HG03196 (cell line): ENCODE data around the gene RNPEPL1.

ENCODE experiments used
- ATAC-seq: cut with Tn5 transposase; IDR thresholded peaks from one replicate; pipeline ENCODE4 v1.9.1; 2021; ENCODE audit not compliant: unreplicated experiment

The RNPEPL1 gene

DNA sequence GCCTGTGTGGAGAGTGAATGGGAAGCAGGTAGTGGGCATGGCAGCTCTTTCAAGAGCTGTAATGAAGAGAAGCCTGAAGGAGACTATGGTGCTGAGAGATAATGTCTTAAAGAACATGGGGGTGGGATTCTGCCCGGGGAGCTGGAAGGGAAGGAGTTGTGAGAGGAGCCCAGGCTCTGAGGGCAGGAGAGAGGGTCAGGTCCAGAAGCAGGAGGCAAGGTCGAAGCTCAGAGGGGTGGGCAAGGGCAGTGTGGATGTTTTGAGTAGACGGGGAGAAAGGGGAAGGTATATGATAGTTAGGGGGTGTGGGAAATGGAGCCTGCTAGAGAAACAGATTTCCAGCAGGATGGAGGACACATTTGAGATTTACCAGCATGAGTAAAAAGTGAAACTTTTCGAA lies 20.4 kb downstream of the RNPEPL1 start:
- no peak for ATAC-seq

DNA sequence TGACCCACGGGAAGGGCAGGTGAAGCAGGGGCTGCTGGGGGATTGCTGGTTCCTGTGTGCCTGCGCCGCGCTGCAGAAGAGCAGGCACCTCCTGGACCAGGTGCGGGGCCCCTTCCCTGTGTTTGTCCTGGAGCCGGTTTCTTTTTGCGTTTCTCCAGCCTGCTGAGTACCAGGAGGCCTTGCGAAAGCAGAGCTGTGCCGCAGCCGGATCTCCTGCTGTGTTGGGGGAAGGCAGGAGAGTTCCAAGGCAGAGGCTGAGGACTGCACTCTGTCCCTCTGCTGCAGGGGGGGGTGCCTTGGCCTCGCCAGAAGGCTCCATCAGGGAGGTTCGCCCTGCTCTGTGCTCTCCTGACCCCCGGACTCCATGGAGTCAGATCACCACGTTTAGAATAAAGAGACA lies 21.1 kb downstream of the RNPEPL1 start:
- no peak for ATAC-seq

GRCh38 chr2:240589850-240590525 lies 21.7 kb downstream of the RNPEPL1 start:
- no peak for ATAC-seq

- ATAC-seq = no peak
Measured at GRCh38 chr2:240590681-240591111, 22.4 kb downstream of the RNPEPL1 start.

DNA sequence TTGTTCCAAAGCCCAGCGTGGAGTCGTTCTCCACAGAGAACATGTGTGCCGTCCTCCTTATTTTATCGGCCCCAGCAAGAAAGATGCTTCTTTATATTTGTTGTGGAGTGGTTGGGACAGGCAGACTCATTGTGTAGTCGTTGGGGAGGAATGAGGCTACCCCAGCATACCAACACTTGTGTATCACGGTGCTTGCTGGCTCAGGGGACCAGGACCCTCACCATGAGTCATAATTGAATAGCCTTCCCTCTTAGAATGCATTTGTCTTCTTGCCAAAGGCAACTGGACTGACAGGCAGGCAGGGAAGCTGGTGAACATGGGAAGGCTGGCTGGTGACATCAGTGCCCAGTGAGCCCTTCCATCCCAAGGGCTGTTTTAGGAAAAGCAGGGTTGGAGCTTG lies 22.9 kb downstream of the RNPEPL1 start:
- no peak for ATAC-seq

DNA sequence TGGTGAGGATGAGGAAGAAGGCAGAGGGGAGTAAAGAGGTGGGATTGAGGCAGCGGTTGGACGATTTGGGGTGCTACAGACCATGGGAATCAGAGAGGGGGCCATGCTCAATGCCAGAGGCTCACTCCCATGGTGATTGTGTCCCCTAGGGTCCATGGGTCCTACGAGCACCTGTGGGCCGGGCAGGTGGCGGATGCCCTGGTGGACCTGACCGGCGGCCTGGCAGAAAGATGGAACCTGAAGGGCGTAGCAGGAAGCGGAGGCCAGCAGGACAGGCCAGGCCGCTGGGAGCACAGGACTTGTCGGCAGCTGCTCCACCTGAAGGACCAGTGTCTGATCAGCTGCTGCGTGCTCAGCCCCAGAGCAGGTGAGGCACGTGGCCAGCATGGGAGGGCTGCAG lies 23.5 kb downstream of the RNPEPL1 start:
- ATAC-seq = no peak

DNA sequence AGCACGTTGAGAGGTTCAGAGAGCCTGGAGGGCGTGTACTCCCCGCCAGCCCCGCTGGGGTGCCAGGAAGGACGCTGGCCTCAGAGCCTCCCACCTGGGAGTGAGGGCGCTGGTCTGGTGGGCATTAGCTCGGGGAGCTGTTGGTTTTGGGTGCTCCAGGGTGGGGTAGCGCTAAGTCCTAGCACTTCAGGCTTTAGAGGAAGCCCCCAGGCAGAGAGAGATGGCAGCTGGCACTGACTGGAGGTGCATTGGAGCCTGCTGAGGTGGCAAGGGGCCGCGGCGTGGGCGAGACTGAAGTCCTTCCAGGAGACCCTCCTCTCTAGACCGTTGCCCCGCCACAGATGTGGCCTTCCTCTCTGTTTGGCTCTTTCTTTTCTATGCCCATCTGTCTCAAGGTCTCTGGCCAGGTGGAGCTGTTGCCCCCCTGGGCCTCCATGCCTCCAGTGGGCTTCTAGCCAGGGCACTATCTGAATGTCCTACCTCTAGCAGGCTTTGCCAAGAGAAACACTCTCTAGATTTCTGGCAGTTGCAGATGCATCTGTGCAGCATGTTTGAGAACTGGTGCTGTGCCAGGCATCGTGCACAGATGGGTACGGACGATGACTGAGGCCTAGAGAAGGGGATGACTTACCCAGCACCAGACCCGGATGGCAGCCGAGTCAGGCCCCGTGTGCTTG lies 24.9 kb downstream of the RNPEPL1 start:
- no peak for ATAC-seq

DNA sequence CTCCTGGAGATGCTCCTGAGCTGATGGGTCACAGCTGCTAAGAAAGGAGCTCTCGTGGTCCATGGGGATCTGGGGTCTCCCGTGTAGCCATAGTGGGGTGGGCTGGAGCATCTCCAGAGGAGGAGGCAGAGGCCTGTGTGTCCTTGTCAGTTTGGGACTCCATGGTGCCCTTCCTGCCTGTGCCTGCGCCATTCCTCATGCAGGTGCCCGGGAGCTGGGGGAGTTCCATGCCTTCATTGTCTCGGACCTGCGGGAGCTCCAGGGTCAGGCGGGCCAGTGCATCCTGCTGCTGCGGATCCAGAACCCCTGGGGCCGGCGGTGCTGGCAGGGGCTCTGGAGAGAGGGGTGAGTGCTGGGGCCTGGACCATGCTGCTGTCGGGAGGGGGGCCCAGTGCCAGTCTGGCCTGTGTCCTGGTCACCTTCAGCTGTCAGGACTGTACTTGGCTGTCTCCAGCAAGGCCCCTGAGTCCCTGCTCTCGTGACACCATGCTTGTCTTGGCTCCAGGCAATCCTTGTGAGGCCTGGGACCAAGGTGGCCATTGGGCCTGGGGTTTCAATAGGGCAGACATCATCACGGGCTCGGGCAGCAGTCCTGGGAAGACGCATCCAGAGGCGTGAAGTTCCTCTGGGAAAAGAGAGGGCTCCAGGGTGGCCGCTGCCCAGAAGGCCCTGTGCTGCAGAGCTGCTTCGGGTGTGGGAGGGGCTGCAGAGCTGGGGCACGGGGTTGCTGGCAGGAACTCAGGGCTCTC lies 25.6 kb downstream of the RNPEPL1 start:
- no peak for ATAC-seq

DNA sequence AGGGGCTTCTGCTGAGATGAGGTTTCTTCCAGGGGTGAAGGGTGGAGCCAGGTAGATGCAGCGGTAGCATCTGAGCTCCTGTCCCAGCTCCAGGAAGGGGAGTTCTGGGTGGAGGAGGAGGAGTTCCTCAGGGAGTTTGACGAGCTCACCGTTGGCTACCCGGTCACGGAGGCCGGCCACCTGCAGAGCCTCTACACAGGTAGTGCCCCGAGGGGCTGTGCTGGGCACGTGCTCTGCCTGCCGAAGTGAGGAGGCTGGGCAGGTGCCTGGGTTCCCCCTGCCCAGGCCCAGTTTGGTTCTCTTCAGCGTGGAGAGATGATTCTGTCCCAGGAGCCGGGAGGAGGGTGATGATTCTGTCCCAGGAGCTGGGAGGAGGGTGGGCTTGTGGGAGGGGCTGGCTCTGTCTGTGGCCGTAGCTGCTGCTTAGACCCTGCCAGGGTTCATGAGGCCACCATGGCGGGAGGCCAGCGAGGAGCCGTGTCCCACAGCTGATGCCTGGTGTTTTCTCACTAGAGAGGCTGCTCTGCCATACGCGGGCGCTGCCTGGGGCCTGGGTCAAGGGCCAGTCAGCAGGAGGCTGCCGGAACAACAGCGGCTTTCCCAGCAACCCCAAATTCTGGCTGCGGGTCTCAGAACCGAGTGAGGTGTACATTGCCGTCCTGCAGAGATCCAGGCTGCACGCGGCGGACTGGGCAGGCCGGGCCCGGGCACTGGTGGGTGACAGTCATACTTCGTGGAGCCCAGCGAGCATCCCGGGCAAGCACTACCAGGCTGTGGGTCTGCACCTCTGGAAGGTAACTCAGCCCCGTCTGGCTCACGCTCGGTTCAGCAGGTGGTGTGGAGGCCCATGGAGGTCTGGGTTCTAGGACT lies 26.5 kb downstream of the RNPEPL1 start:
- ATAC-seq = no peak

- ATAC-seq = no peak
Measured at GRCh38 chr2:240595381-240596079, 27.2 kb downstream of the RNPEPL1 start.

DNA sequence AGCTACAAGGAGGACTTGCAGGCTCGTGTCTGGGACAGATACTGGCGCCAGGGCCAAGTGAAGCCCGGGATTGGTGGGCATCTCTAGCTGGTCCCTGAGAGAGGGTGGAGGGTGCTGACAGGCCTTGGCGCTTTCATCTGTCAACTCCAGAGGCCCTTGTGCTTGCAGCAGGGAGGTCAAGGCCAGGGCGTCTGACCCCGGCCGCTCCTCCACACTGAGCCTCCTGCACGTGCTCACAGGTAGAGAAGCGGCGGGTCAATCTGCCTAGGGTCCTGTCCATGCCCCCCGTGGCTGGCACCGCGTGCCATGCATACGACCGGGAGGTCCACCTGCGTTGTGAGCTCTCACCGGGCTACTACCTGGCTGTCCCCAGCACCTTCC lies 27.8 kb downstream of the RNPEPL1 start:
- no peak for ATAC-seq

DNA sequence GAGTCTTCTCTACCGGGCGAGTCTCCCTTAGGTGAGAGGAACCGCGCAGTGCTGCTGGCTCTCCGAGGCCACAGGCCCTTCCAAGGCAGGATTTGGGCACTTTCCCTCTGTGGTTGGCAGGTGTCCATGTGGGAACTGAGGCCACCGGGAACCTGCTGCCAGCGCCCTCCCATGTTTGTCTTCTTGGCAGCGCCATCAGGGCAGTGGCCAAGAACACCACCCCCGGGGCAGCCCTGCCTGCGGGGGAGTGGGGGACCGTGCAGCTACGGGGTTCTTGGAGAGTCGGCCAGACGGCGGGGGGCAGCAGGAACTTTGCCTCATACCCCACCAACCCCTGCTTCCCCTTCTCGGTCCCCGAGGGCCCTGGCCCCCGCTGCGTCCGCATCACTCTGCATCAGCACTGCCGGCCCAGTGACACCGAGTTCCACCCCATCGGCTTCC lies 28.2 kb downstream of the RNPEPL1 start:
- ATAC-seq = no peak

DNA sequence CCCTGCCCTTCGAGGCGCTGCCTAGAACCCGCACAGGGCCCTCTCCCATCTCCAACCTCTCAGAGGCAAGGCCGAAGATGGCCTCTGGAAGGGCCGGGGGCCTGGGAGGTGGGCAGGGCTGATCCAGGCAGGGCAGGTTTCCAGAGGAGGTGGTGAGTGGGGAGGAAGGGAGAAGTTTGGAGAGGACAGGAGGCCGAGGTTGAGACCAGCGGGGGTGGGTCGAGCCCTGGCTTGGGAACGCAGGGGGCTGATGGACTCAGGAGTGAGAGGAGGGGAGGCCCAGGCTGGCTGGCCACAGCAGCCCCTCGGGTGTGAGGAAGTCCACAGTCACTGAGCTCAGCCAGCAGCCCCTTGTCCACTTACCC lies 28.8 kb downstream of the RNPEPL1 start:
- no peak for ATAC-seq

DNA sequence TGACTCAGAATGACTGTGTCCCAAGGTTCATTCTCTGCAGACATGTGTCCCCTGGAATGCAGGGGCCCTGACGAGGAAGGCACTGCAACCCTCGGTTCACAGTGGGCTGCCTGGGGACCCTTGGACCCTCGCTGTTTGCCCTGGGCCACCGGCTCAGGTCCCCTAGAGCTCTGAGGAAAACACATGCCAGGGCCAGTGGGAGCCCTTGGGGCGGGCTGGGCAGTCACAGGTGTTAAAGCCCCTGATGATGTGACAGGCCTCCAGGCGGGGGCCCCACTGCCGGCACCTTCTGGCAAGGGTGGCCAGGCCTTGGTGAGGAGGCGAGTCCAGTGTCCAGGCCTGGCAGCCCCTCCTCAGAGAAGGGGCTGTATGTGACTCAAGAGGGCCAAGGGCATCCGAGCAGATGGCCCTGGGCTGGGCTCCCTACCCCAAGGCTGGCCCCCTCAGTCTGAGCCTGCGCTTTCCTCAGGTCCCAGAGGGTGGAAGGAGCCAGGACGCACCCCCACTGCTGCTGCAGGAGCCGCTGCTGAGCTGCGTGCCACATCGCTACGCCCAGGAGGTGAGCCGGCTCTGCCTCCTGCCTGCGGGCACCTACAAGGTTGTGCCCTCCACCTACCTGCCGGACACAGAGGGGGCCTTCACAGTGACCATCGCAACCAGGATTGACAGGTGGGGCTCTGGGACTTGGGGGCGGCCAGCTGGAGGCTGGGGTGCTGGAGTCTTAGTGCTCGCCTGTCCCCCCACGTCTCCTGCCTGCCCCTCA lies 29.3 kb downstream of the RNPEPL1 start:
- ATAC-seq = no peak

- no peak for ATAC-seq
Measured at GRCh38 chr2:240598311-240598911, 30.1 kb downstream of the RNPEPL1 start.

GRCh38 chr2:240599141-240599583 lies 30.9 kb downstream of the RNPEPL1 start:
- no peak for ATAC-seq

GRCh38 chr2:240600451-240600961 lies 32.2 kb downstream of the RNPEPL1 start:
- ATAC-seq = no peak

DNA sequence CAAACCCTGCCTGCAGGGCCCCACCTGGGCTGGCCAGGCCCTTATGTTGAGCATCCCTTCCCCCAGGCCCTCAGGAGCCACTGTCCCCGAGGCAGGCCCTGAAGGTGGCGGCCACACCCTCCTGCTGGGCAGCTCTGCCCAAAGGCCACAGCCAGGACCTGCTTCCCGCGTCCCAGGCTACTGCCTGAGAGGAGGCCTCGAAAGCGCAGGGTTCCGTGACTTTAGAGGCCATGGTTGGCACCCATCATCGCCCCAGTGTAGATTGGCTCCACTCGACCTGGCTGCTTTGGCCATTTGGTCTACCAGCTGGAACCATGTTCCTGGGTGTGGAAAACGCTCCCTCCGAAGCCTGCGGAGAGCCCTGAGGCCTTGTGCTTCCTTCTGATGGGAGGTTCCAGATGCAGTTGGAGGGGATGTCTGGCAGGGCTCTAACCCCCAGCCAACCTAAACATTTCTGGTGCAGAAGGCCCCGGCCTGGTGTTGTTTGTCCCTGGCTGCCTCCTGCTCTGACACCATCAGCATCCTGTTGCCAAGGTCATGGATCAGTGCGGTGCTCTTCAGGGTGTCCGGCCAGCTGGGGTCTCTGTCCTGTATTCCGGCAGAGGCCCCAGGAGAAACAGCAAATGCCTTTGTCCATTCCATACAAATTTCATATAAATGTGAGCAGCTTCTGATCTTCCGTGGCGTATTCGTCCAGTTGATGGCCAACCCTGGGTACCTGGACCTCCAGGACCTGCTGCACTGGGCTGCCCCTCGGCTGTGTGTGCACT lies 33.0 kb downstream of the RNPEPL1 start:
- no peak for ATAC-seq

- ATAC-seq = no peak
Measured at GRCh38 chr2:240601831-240602160, 33.5 kb downstream of the RNPEPL1 start.
